Right ventricle myocardium inferior (tissue), 1 donor: ENCODE data around the gene HAGH. TPM values are rescaled to one million over a fixed set of nuclear protein-coding genes. Genes with fewer than 3 reads are reported as not detected.

Source experiments
- ATAC-seq: fragments of 200-7000 bp; cut with Tn5 transposase; one replicate; pipeline ENCODE4 v1.9.1; 2020; ENCODE audit warnings: mild to moderate bottlenecking, moderate library complexity
- DNase-seq: peaks from one replicate; pipeline ENCODE4 v3.0.0; 2021; ENCODE audit errors: missing footprints
- intact Hi-C: fragments of 100-400 bp; cut with DNase I; formaldehyde crosslinking; loops from one replicate; pipeline ENCODE4 v1.11.0; 2022
- total RNA-seq: library from RNA; stranded (reverse); fragmentation: NEBNext Ultra II Directional; extraction: Animal tissue kit (Norgen Biotek cat#: 25700); gene quantifications from one replicate; pipeline ENCODE4 v1.2.1, GENCODE V29; 2021
- donor health status: DM: no; HTN: yes; CAD: no; lungs with severe emphysema.

HAGH gene
- total RNA-seq, 1 donor from 2014 or later = 171 TPM

GRCh38 chr16:1759511-1759910 lies 67.1 kb downstream of the HAGH start:
- DNase-seq = no peak
- intact Hi-C loops = no loop called here
- no peak for ATAC-seq

GRCh38 chr16:1758923-1759322 lies 67.7 kb downstream of the HAGH start:
- no peak for ATAC-seq
- DNase-seq = no peak
- intact Hi-C loops = no loop called here

GRCh38 chr16:1757714-1758461 lies 68.7 kb downstream of the HAGH start:
- ATAC-seq (no peak), DNase-seq (no peak)
- intact Hi-C loops = no loop called here

Other genes starting within 250 kb of the HAGH start
- gene IFT140, start 214.8 kb downstream of the HAGH start, total RNA-seq = 7.2 TPM
- gene CRAMP1, start 214.5 kb downstream of the HAGH start, total RNA-seq = 9.8 TPM
- 41.5 TPM for gene JPT2, start 148.5 kb downstream of the HAGH start, total RNA-seq
- gene MAPK8IP3, start 120.6 kb downstream of the HAGH start, total RNA-seq = 66.4 TPM
- gene NME3, start 55.3 kb downstream of the HAGH start, total RNA-seq = 33.9 TPM
- gene EME2, start 54.0 kb downstream of the HAGH start, total RNA-seq = 8.2 TPM
- gene MRPS34, start 53.7 kb downstream of the HAGH start, total RNA-seq = 80.8 TPM
- 36.1 TPM for gene SPSB3, start 44.3 kb downstream of the HAGH start, total RNA-seq
- gene NUBP2, start 43.9 kb downstream of the HAGH start, total RNA-seq = 37.9 TPM
- not detected for gene IGFALS, start 33.1 kb downstream of the HAGH start, total RNA-seq
- gene FAHD1, start 381 bp upstream of the HAGH start, total RNA-seq = 28.3 TPM
- not detected for gene MEIOB, start 45.3 kb upstream of the HAGH start, total RNA-seq
- gene HS3ST6, start 91.6 kb upstream of the HAGH start, total RNA-seq = not detected
- gene MSRB1, start 116.4 kb upstream of the HAGH start, total RNA-seq = 25.3 TPM
- gene RPL3L, start 127.9 kb upstream of the HAGH start, total RNA-seq = 271 TPM
- 737 TPM for gene NDUFB10, start 132.7 kb upstream of the HAGH start, total RNA-seq
- gene RPS2, start 138.0 kb upstream of the HAGH start, total RNA-seq = 907 TPM
- gene RNF151, start 140.0 kb upstream of the HAGH start, total RNA-seq = not detected
- 24.9 TPM for gene TBL3, start 145.2 kb upstream of the HAGH start, total RNA-seq
- gene NOXO1, start 154.6 kb upstream of the HAGH start, total RNA-seq = 0.22 TPM
- gene GFER, start 157.4 kb upstream of the HAGH start, total RNA-seq = 25.8 TPM
- gene SYNGR3, start 163.1 kb upstream of the HAGH start, total RNA-seq = 0.62 TPM
- 18.5 TPM for gene ZNF598, start 183.0 kb upstream of the HAGH start, total RNA-seq
- gene NPW, start 193.0 kb upstream of the HAGH start, total RNA-seq = not detected
- 292 TPM for gene NHERF2, start 200.1 kb upstream of the HAGH start, total RNA-seq
- gene NTHL1, start 221.0 kb upstream of the HAGH start, total RNA-seq = 23.3 TPM
- gene TSC2, start 221.2 kb upstream of the HAGH start, total RNA-seq = 62.8 TPM